GM12878 (cell line): ENCODE results near the gene HINFP. TPM values are rescaled to one million over a fixed set of nuclear protein-coding genes. Genes with fewer than 3 reads are reported as not detected.

ENCODE experiments used
- BHLHE40 ChIP-seq, 2 experiments: fragments of 450-650 bp in 1 of 2; IDR thresholded peaks; 2 replicates each; pipeline ENCODE4 v1.6.1; 2011 to 2017; ENCODE audit warnings: low read depth in 2 of 2, borderline replicate concordance in 1 of 2, improper control_type of control experiment in 1 of 2, low read length in 1 of 2, mild to moderate bottlenecking in 1 of 2
- CBX3 ChIP-seq: fragments of 200-600 bp; sonication (generic); IDR thresholded peaks from 2 replicates; pipeline ENCODE4 v1.6.1; 2016; ENCODE audit warnings: low read depth, borderline replicate concordance
- ESRRA ChIP-seq: IDR thresholded peaks from 2 replicates; pipeline ENCODE4 v1.6.1; 2012; ENCODE audit warnings: mild to moderate bottlenecking, low read length, improper control_type of control experiment
- HDAC6 ChIP-seq: fragments of 200-600 bp; sonication (generic); IDR thresholded peaks from one replicate; pipeline ENCODE4 v1.8.0; 2017; ENCODE audit warnings: antibody characterized with exemption; ENCODE audit not compliant: unreplicated experiment
- IKZF1 ChIP-seq: fragments of 450-650 bp; conservative IDR thresholded peaks from 2 replicates; pipeline ENCODE4 v1.6.1; 2017; ENCODE audit warnings: antibody characterized with exemption, mild to moderate bottlenecking
- LARP7 ChIP-seq: fragments of 450-650 bp; IDR thresholded peaks from 2 replicates; pipeline ENCODE4 v1.6.1; 2017; ENCODE audit warnings: mild to moderate bottlenecking
- MEF2B ChIP-seq: fragments of 450-650 bp; IDR thresholded peaks from 2 replicates; pipeline ENCODE4 v1.6.1; 2018; ENCODE audit warnings: mild to moderate bottlenecking, moderate library complexity; ENCODE audit not compliant: partially characterized antibody, poor library complexity, severe bottlenecking
- MYB ChIP-seq: fragments of 150-350 bp; IDR thresholded peaks from 2 replicates; pipeline ENCODE4 v1.6.1; 2014; ENCODE audit warnings: mild to moderate bottlenecking, low read depth, low read length, borderline replicate concordance
- NR2C2 ChIP-seq: IDR thresholded peaks from 2 replicates; pipeline ENCODE4 v1.6.1; 2011; ENCODE audit warnings: borderline replicate concordance, low read depth; ENCODE audit not compliant: control insufficient read depth, insufficient read length
- PKNOX1 ChIP-seq: fragments of 450-650 bp; IDR thresholded peaks from 2 replicates; pipeline ENCODE4 v1.6.1; 2016; ENCODE audit warnings: mild to moderate bottlenecking
- PML ChIP-seq: IDR thresholded peaks from 2 replicates; pipeline ENCODE4 v1.6.1; 2012; ENCODE audit warnings: low read length, inconsistent platforms
- SIN3A ChIP-seq: IDR thresholded peaks from 2 replicates; pipeline ENCODE4 v1.6.1; 2012; ENCODE audit warnings: low read depth, low read length, improper control_type of control experiment
- SIX5 ChIP-seq: IDR thresholded peaks from 2 replicates; pipeline ENCODE4 v1.6.1; 2011; ENCODE audit warnings: mild to moderate bottlenecking, low read depth, low read length, moderate library complexity; ENCODE audit not compliant: severe bottlenecking
- SMARCA5 ChIP-seq: fragments of 450-650 bp; IDR thresholded peaks from 2 replicates; pipeline ENCODE4 v1.6.1; 2017; ENCODE audit warnings: mild to moderate bottlenecking
- ZBTB40 ChIP-seq: fragments of 450-650 bp; IDR thresholded peaks from 2 replicates; pipeline ENCODE4 v1.6.1; 2016; ENCODE audit warnings: mild to moderate bottlenecking, moderate library complexity, borderline replicate concordance
- ZNF622 ChIP-seq: fragments of 450-650 bp; IDR thresholded peaks from 2 replicates; pipeline ENCODE4 v1.6.1; 2017; ENCODE audit warnings: mild to moderate bottlenecking, inconsistent platforms
- polyA plus RNA-seq, 11 experiments: library from polyadenylated mRNA; depleted of rRNA in 4 of 11; unstranded in 6 of 11; stranded (reverse) in 5 of 11; fragments of >200 nt; fragmentation: Nextera tagmentation in 4 of 11; fragmentation: Illumina TruSeq in 1 of 11; extraction: Ambion mirVana in 4 of 11; extraction: Trizol in 1 of 11; gene quantifications; 1 replicate in 1 of 11; 2 replicates in 10 of 11; pipeline versions ENCODE4 v1.2.1 to v1.2.3, GENCODE V29; 2011 to 2016; ENCODE audit warnings: inconsistent platforms in 2 of 11, missing spikeins in 2 of 11, low read depth in 1 of 11
- total RNA-seq, 4 experiments: library from RNA; depleted of rRNA in 3 of 4; stranded (reverse); fragments of >200 nt in 3 of 4; fragmentation: Illumina TruSeq in 1 of 4; extraction: Trizol in 1 of 4; gene quantifications; 2 replicates each; pipeline versions ENCODE4 v1.2.1 to v1.2.3, GENCODE V29; 2013 to 2021
- TF ChIP-seq, protein P1 (sequence below): fragments of 450-650 bp; IDR thresholded peaks from 2 replicates; pipeline ENCODE4 v1.6.1; 2017; ENCODE audit warnings: mild to moderate bottlenecking, moderate library complexity

HINFP gene
- total and polyA plus RNA-seq, 10 of the 15 experiments (the other 5 are each of a cell fraction or from before 2014, with no cell fraction given): 13.1 to 26.3 (median 18.6) TPM

- TF ChIP-seq ZBTB40 (peak; percentile 85; the same call in 1 of the 2 replicates), CBX3 (no peak), SIX5 (peak; percentile 5), ESRRA (0 out of 2 replicates have a peak, but pooled peaks have one; percentile 76), MEF2B (peak; percentile 23), SIN3A (peak; percentile 77), PML (no peak), BHLHE40 (IDR thresholded peaks at IDR 0.05; ENCODE audit: borderline replicate concordance in 1 of 2, low read depth in 2 of 2, low read length in 1 of 2) (peak; percentile 89 to 96), HDAC6 (no peak), NR2C2 (no peak), MYB (no peak), SMARCA5 (no peak), IKZF1 (peak; percentile 98), ZNF622 (no peak), LARP7 (no peak; the same call in 1 of the 2 replicates), PKNOX1 (peak; percentile 99)
- TF ChIP-seq, protein P1, sequence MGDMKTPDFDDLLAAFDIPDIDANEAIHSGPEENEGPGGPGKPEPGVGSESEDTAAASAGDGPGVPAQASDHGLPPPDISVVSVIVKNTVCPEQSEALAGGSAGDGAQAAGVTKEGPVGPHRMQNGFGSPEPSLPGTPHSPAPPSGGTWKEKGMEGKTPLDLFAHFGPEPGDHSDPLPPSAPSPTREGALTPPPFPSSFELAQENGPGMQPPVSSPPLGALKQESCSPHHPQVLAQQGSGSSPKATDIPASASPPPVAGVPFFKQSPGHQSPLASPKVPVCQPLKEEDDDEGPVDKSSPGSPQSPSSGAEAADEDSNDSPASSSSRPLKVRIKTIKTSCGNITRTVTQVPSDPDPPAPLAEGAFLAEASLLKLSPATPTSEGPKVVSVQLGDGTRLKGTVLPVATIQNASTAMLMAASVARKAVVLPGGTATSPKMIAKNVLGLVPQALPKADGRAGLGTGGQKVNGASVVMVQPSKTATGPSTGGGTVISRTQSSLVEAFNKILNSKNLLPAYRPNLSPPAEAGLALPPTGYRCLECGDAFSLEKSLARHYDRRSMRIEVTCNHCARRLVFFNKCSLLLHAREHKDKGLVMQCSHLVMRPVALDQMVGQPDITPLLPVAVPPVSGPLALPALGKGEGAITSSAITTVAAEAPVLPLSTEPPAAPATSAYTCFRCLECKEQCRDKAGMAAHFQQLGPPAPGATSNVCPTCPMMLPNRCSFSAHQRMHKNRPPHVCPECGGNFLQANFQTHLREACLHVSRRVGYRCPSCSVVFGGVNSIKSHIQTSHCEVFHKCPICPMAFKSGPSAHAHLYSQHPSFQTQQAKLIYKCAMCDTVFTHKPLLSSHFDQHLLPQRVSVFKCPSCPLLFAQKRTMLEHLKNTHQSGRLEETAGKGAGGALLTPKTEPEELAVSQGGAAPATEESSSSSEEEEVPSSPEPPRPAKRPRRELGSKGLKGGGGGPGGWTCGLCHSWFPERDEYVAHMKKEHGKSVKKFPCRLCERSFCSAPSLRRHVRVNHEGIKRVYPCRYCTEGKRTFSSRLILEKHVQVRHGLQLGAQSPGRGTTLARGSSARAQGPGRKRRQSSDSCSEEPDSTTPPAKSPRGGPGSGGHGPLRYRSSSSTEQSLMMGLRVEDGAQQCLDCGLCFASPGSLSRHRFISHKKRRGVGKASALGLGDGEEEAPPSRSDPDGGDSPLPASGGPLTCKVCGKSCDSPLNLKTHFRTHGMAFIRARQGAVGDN: peak; percentile 93
Measured at GRCh38 chr11:119121008-119121810, at the start of gene HINFP (continued).
